Measurements from ENCODE around the gene PCSK5.

PCSK5 gene

GRCh38 chr9:76394195-76394959 lies 503.9 kb downstream of the PCSK5 start, which contains the start of gene RFK:
RFK (minus strand) TSS chr9:76394426; CDS start chr9:76394171, 255 bp downstream.
- peak; percentile 90 for DNase-seq (ENCODE audit: low read depth, low spot score)
- Histone ChIP-seq H3K9me3 (ENCODE audit: insufficient read depth, low read length) (0 out of 2 replicates have a peak, but pooled peaks cover 7% of the 10 kb centered on the region), H3K36me3 (ENCODE audit: insufficient read depth, insufficient read length, low read length) (peaks cover 25% of the 10 kb centered on the region), H3K9ac (ENCODE audit: insufficient read length, low read depth) (peak within 1 kb of the TSS; percentile 97), H3K4me1 (ENCODE audit: insufficient read depth, insufficient read length) (no peaks in the 10 kb centered on the region), H3K4me3 (ENCODE audit: insufficient read length, low read depth) (peak within 1 kb of the TSS; percentile 90), H3K27me3 (ENCODE audit: insufficient read depth, insufficient read length) (no peaks in the 10 kb centered on the region)
- TF ChIP-seq YY1 (IDR thresholded peaks at IDR 0.05; ENCODE audit: insufficient read depth, insufficient read length) (no peak), ZNF274 (IDR thresholded peaks at IDR 0.05; ENCODE audit: low read depth, low read length) (no peak), SUZ12 (IDR thresholded peaks at IDR 0.05; ENCODE audit: extremely low read depth, insufficient read depth, insufficient read length) (no peak)

GRCh38 chr9:76394960-76395252 lies 504.4 kb downstream of the PCSK5 start:
- peaks cover 25% of the 10 kb centered on the region for H3K36me3 ChIP-seq (ENCODE audit: insufficient read depth, insufficient read length, low read length)
- no peaks in the 10 kb centered on the region for H3K27me3 ChIP-seq (ENCODE audit: insufficient read depth, insufficient read length)
- H3K4me1 ChIP-seq (ENCODE audit: insufficient read depth, insufficient read length): no peaks in the 10 kb centered on the region
- no peak for TF ChIP-seq YY1 (IDR thresholded peaks at IDR 0.05; ENCODE audit: insufficient read depth, insufficient read length)
- no peak for TF ChIP-seq ZNF274 (IDR thresholded peaks at IDR 0.05; ENCODE audit: low read depth, low read length)
- TF ChIP-seq SUZ12 (IDR thresholded peaks at IDR 0.05; ENCODE audit: extremely low read depth, insufficient read depth, insufficient read length): no peak
- peak; percentile 43 for DNase-seq (ENCODE audit: low read depth, low spot score)
- peak overlapping the region; percentile 77 for H3K9ac ChIP-seq (ENCODE audit: insufficient read length, low read depth)
- H3K9me3 ChIP-seq (ENCODE audit: insufficient read depth, low read length): 0 out of 2 replicates have a peak, but pooled peaks cover 7% of the 10 kb centered on the region
- peak overlapping the region; percentile 90 for H3K4me3 ChIP-seq (ENCODE audit: insufficient read length, low read depth)

GRCh38 chr9:76395381-76395780 lies 504.9 kb downstream of the PCSK5 start:
- Histone ChIP-seq H3K36me3 (ENCODE audit: insufficient read depth, insufficient read length, low read length) (peaks cover 22% of the 10 kb centered on the region), H3K9ac (ENCODE audit: insufficient read length, low read depth) (no peak overlapping the region), H3K9me3 (ENCODE audit: insufficient read depth, low read length) (0 out of 2 replicates have a peak, but pooled peaks cover 7% of the 10 kb centered on the region), H3K4me1 (ENCODE audit: insufficient read depth, insufficient read length) (no peaks in the 10 kb centered on the region), H3K4me3 (ENCODE audit: insufficient read length, low read depth) (peak overlapping the region; percentile 90), H3K27me3 (ENCODE audit: insufficient read depth, insufficient read length) (no peaks in the 10 kb centered on the region)
- no peak for DNase-seq (ENCODE audit: low read depth, low spot score)
- TF ChIP-seq SUZ12 (IDR thresholded peaks at IDR 0.05; ENCODE audit: extremely low read depth, insufficient read depth, insufficient read length) (no peak), YY1 (IDR thresholded peaks at IDR 0.05; ENCODE audit: insufficient read depth, insufficient read length) (no peak), ZNF274 (IDR thresholded peaks at IDR 0.05; ENCODE audit: low read depth, low read length) (no peak)

GRCh38 chr9:76396144-76396543 lies 505.7 kb downstream of the PCSK5 start:
- no peak for TF ChIP-seq YY1 (IDR thresholded peaks at IDR 0.05; ENCODE audit: insufficient read depth, insufficient read length)
- TF ChIP-seq SUZ12 (IDR thresholded peaks at IDR 0.05; ENCODE audit: extremely low read depth, insufficient read depth, insufficient read length): no peak
- TF ChIP-seq ZNF274 (IDR thresholded peaks at IDR 0.05; ENCODE audit: low read depth, low read length): no peak
- DNase-seq (ENCODE audit: low read depth, low spot score): no peak
- peaks cover 16% of the 10 kb centered on the region for H3K36me3 ChIP-seq (ENCODE audit: insufficient read depth, insufficient read length, low read length)
- no peak overlapping the region for H3K4me3 ChIP-seq (ENCODE audit: insufficient read length, low read depth)
- 0 out of 2 replicates have a peak, but pooled peaks cover 7% of the 10 kb centered on the region for H3K9me3 ChIP-seq (ENCODE audit: insufficient read depth, low read length)
- H3K4me1 ChIP-seq (ENCODE audit: insufficient read depth, insufficient read length): no peaks in the 10 kb centered on the region
- no peaks in the 10 kb centered on the region for H3K27me3 ChIP-seq (ENCODE audit: insufficient read depth, insufficient read length)
- H3K9ac ChIP-seq (ENCODE audit: insufficient read length, low read depth): no peak overlapping the region

- TF ChIP-seq YY1 (IDR thresholded peaks at IDR 0.05; ENCODE audit: insufficient read depth, insufficient read length) (no peak), ZNF274 (IDR thresholded peaks at IDR 0.05; ENCODE audit: low read depth, low read length) (no peak), SUZ12 (IDR thresholded peaks at IDR 0.05; ENCODE audit: extremely low read depth, insufficient read depth, insufficient read length) (no peak)
- Histone ChIP-seq H3K4me1 (ENCODE audit: insufficient read depth, insufficient read length) (no peaks in the 10 kb centered on the region), H3K4me3 (ENCODE audit: insufficient read length, low read depth) (no peak overlapping the region), H3K36me3 (ENCODE audit: insufficient read depth, insufficient read length, low read length) (peaks cover 11% of the 10 kb centered on the region), H3K9ac (ENCODE audit: insufficient read length, low read depth) (no peak overlapping the region), H3K9me3 (ENCODE audit: insufficient read depth, low read length) (0 out of 2 replicates have a peak, but pooled peaks cover 7% of the 10 kb centered on the region), H3K27me3 (ENCODE audit: insufficient read depth, insufficient read length) (no peaks in the 10 kb centered on the region)
- DNase-seq (ENCODE audit: low read depth, low spot score): no peak
Measured at GRCh38 chr9:76396597-76396996, 506.1 kb downstream of the PCSK5 start.

- H3K4me3 ChIP-seq (ENCODE audit: insufficient read length, low read depth): no peak overlapping the region
- H3K4me1 ChIP-seq (ENCODE audit: insufficient read depth, insufficient read length): no peaks in the 10 kb centered on the region
- H3K9ac ChIP-seq (ENCODE audit: insufficient read length, low read depth): no peak overlapping the region
- no peaks in the 10 kb centered on the region for H3K27me3 ChIP-seq (ENCODE audit: insufficient read depth, insufficient read length)
- H3K36me3 ChIP-seq (ENCODE audit: insufficient read depth, insufficient read length, low read length): no peaks in the 10 kb centered on the region
- TF ChIP-seq YY1 (IDR thresholded peaks at IDR 0.05; ENCODE audit: insufficient read depth, insufficient read length) (no peak), SUZ12 (IDR thresholded peaks at IDR 0.05; ENCODE audit: extremely low read depth, insufficient read depth, insufficient read length) (no peak), ZNF274 (IDR thresholded peaks at IDR 0.05; ENCODE audit: low read depth, low read length) (no peak)
- no peak for DNase-seq (ENCODE audit: low read depth, low spot score)
- H3K9me3 ChIP-seq (ENCODE audit: insufficient read depth, low read length): no peaks in the 10 kb centered on the region
Measured at GRCh38 chr9:76399856-76400255, 509.4 kb downstream of the PCSK5 start.

GRCh38 chr9:76400534-76401096 lies 510.1 kb downstream of the PCSK5 start:
- H3K4me3 ChIP-seq (ENCODE audit: insufficient read length, low read depth): no peak overlapping the region
- no peak overlapping the region for H3K9ac ChIP-seq (ENCODE audit: insufficient read length, low read depth)
- DNase-seq (ENCODE audit: low read depth, low spot score): no peak
- no peaks in the 10 kb centered on the region for H3K4me1 ChIP-seq (ENCODE audit: insufficient read depth, insufficient read length)
- H3K36me3 ChIP-seq (ENCODE audit: insufficient read depth, insufficient read length, low read length): no peaks in the 10 kb centered on the region
- H3K27me3 ChIP-seq (ENCODE audit: insufficient read depth, insufficient read length): no peaks in the 10 kb centered on the region
- no peak for TF ChIP-seq ZNF274 (IDR thresholded peaks at IDR 0.05; ENCODE audit: low read depth, low read length)
- TF ChIP-seq YY1 (IDR thresholded peaks at IDR 0.05; ENCODE audit: insufficient read depth, insufficient read length): no peak
- no peak for TF ChIP-seq SUZ12 (IDR thresholded peaks at IDR 0.05; ENCODE audit: extremely low read depth, insufficient read depth, insufficient read length)
- no peaks in the 10 kb centered on the region for H3K9me3 ChIP-seq (ENCODE audit: insufficient read depth, low read length)
